Dermis microvascular lymphatic vessel endothelial cell (primary cell): ENCODE measurements around the gene GK. TPM values are rescaled to one million over a fixed set of nuclear protein-coding genes. Genes with fewer than 3 reads are reported as not detected.
"Not testable (repeated sequence)": the region's sequence is repeated elsewhere in the genome, so short reads cannot be mapped to it uniquely, and the experiment has no call there.

Source experiments
- DNase-seq, 2 donors: peaks; one replicate each; pipeline versions ENCODE4 v3.0.0 to v3.0.0-alpha.2; 2010; ENCODE audit warnings: low read depth in 2 of 2
- total RNA-seq: library from RNA; depleted of rRNA; stranded (reverse); fragments of >200 nt; gene quantifications from 2 replicates; pipeline ENCODE4 v1.2.1, GENCODE V29; 2014

Gene GK
- total RNA-seq, 1 donor from 2014 or later, result 4.5 TPM

GRCh38 chrX:30654386-30654785 is 1.2 kb downstream of the GK start:
- DNase-seq, result not testable (repeated sequence)

GRCh38 chrX:30654989-30655607 is 1.9 kb downstream of the GK start:
- no peak for DNase-seq

GRCh38 chrX:30655991-30656390 is 2.8 kb downstream of the GK start:
- no peak for DNase-seq

GRCh38 chrX:30657196-30658161 is 4.3 kb downstream of the GK start:
- no peak for DNase-seq

- peak in 1 of 2 donors; percentile 59 for DNase-seq
These were observed 6.2 kb downstream of the GK start for GRCh38 chrX:30659421-30659820.

- DNase-seq, result no peak
These were observed 8.0 kb downstream of the GK start for GRCh38 chrX:30661228-30661627.

- DNase-seq, result no peak
These were observed 10.1 kb downstream of the GK start for GRCh38 chrX:30663322-30663721.

GRCh38 chrX:30665471-30665870 is 12.2 kb downstream of the GK start:
- DNase-seq, result no peak

- peak in 1 of 2 donors; percentile 26 for DNase-seq
These were observed 12.9 kb downstream of the GK start for GRCh38 chrX:30666094-30666493.

- DNase-seq, result no peak
These were observed 15.4 kb downstream of the GK start for GRCh38 chrX:30668581-30668980.

- DNase-seq, result not testable (repeated sequence)
These were observed 18.0 kb downstream of the GK start for GRCh38 chrX:30671189-30671588.

- DNase-seq, result no peak
These were observed 20.0 kb downstream of the GK start for GRCh38 chrX:30673127-30673796.

- peak in 1 of 2 donors; percentile 7 for DNase-seq
These were observed 20.8 kb downstream of the GK start for GRCh38 chrX:30673884-30674598.

GRCh38 chrX:30674799-30675198 is 21.6 kb downstream of the GK start:
- no peak for DNase-seq

GRCh38 chrX:30679369-30679768 is 26.1 kb downstream of the GK start:
- no peak for DNase-seq

GRCh38 chrX:30680618-30681017 is 27.4 kb downstream of the GK start:
- DNase-seq, result no peak

- DNase-seq, result no peak
These were observed 35.4 kb downstream of the GK start for GRCh38 chrX:30688641-30689040.

- DNase-seq, result no peak
These were observed 35.9 kb downstream of the GK start for GRCh38 chrX:30689116-30689515.

GRCh38 chrX:30690330-30690729 is 37.1 kb downstream of the GK start:
- peak in 1 of 2 donors; percentile 45 for DNase-seq

- peak in 1 of 2 donors; percentile 0 for DNase-seq
These were observed 40.9 kb downstream of the GK start for GRCh38 chrX:30693999-30694650.

- no peak for DNase-seq
These were observed 49.5 kb downstream of the GK start for GRCh38 chrX:30702736-30703135.
